Measurements from ENCODE around the gene SDHAF2. TPM values are rescaled to one million over a fixed set of nuclear protein-coding genes. Genes with fewer than 3 reads are reported as not detected.
"Not testable (repeated sequence)": the region's sequence is repeated elsewhere in the genome, so short reads cannot be mapped to it uniquely, and the experiment has no call there.

SDHAF2 gene
- total RNA-seq, 2 experiments from 2014 or later, result 41.7 to 44.4 TPM

- no peak for DNase-seq
- H3K27me3 Mint-ChIP-seq, result no peaks in the 10 kb centered on the region
- no peak overlapping the region for H3K4me3 Mint-ChIP-seq
- H3K36me3 Mint-ChIP-seq, result peaks cover 2% of the 10 kb centered on the region
- peaks cover 3% of the 10 kb centered on the region for H3K4me1 Mint-ChIP-seq
- no peak overlapping the region for H3K27ac Mint-ChIP-seq
- no peaks in the 10 kb centered on the region for H3K9me3 Mint-ChIP-seq
These were observed 47.2 kb downstream of the SDHAF2 start for GRCh38 chr11:61477126-61477525.

GRCh38 chr11:61477727-61478148 lies 47.8 kb downstream of the SDHAF2 start:
- Mint-ChIP-seq H3K9me3 (no peaks in the 10 kb centered on the region), H3K27ac (no peak overlapping the region), H3K4me3 (no peak overlapping the region), H3K4me1 (peaks cover 3% of the 10 kb centered on the region), H3K27me3 (no peaks in the 10 kb centered on the region), H3K36me3 (peaks cover 2% of the 10 kb centered on the region)
- peak; percentile 52 for DNase-seq

- not testable (repeated sequence) for DNase-seq, H3K9me3 Mint-ChIP-seq, H3K4me3 Mint-ChIP-seq, H3K27ac Mint-ChIP-seq, H3K4me1 Mint-ChIP-seq, H3K27me3 Mint-ChIP-seq, H3K36me3 Mint-ChIP-seq
These were observed 49.6 kb downstream of the SDHAF2 start for GRCh38 chr11:61479360-61480058.

GRCh38 chr11:61480261-61480993 lies 50.5 kb downstream of the SDHAF2 start:
- Mint-ChIP-seq H3K27me3 (no peaks in the 10 kb centered on the region), H3K4me1 (no peaks in the 10 kb centered on the region), H3K9me3 (no peaks in the 10 kb centered on the region), H3K27ac (no peak overlapping the region), H3K36me3 (no peaks in the 10 kb centered on the region), H3K4me3 (no peak overlapping the region)
- DNase-seq, result no peak

- Mint-ChIP-seq H3K27ac (no peak overlapping the region), H3K36me3 (no peaks in the 10 kb centered on the region), H3K4me1 (no peaks in the 10 kb centered on the region), H3K9me3 (no peaks in the 10 kb centered on the region), H3K27me3 (no peaks in the 10 kb centered on the region), H3K4me3 (no peak overlapping the region)
- DNase-seq, result no peak
These were observed 51.0 kb downstream of the SDHAF2 start for GRCh38 chr11:61480994-61481335.

- no peaks in the 10 kb centered on the region for H3K4me1 Mint-ChIP-seq
- H3K27ac Mint-ChIP-seq, result no peak overlapping the region
These were observed 51.9 kb downstream of the SDHAF2 start for GRCh38 chr11:61481806-61482205.

GRCh38 chr11:61482513-61482912 lies 52.6 kb downstream of the SDHAF2 start:
- Mint-ChIP-seq H3K4me1 (no peaks in the 10 kb centered on the region), H3K4me3 (no peak overlapping the region), H3K27me3 (no peaks in the 10 kb centered on the region), H3K36me3 (peaks cover 3% of the 10 kb centered on the region), H3K9me3 (no peaks in the 10 kb centered on the region), H3K27ac (no peak overlapping the region)
- peak; percentile 39 for DNase-seq

More at GRCh38 chr11:61481806-61482205, 51.9 kb downstream of the SDHAF2 start:
- no peaks in the 10 kb centered on the region for H3K9me3 Mint-ChIP-seq
- H3K27me3 Mint-ChIP-seq, result no peaks in the 10 kb centered on the region
- DNase-seq, result no peak
- H3K4me3 Mint-ChIP-seq, result no peak overlapping the region
- no peaks in the 10 kb centered on the region for H3K36me3 Mint-ChIP-seq

GRCh38 chr11:61484541-61484940 lies 54.6 kb downstream of the SDHAF2 start:
- Mint-ChIP-seq H3K27me3 (no peaks in the 10 kb centered on the region), H3K4me1 (no peaks in the 10 kb centered on the region), H3K36me3 (peaks cover 4% of the 10 kb centered on the region), H3K27ac (no peak overlapping the region), H3K4me3 (no peak overlapping the region), H3K9me3 (no peaks in the 10 kb centered on the region)
- DNase-seq, result no peak

- Mint-ChIP-seq H3K9me3 (no peaks in the 10 kb centered on the region), H3K27ac (no peak overlapping the region), H3K27me3 (no peaks in the 10 kb centered on the region), H3K36me3 (peaks cover 4% of the 10 kb centered on the region), H3K4me3 (no peak overlapping the region), H3K4me1 (no peaks in the 10 kb centered on the region)
- DNase-seq, result no peak
These were observed 55.2 kb downstream of the SDHAF2 start for GRCh38 chr11:61485080-61485479.

GRCh38 chr11:61486011-61486620 lies 56.2 kb downstream of the SDHAF2 start:
- H3K27ac Mint-ChIP-seq, result no peak overlapping the region
- no peaks in the 10 kb centered on the region for H3K27me3 Mint-ChIP-seq
- no peak overlapping the region for H3K4me3 Mint-ChIP-seq
- DNase-seq, result no peak
- H3K9me3 Mint-ChIP-seq, result no peaks in the 10 kb centered on the region
- peaks cover 4% of the 10 kb centered on the region for H3K36me3 Mint-ChIP-seq
- H3K4me1 Mint-ChIP-seq, result no peaks in the 10 kb centered on the region

- DNase-seq, result no peak
- H3K9me3 Mint-ChIP-seq, result no peaks in the 10 kb centered on the region
- no peak overlapping the region for H3K4me3 Mint-ChIP-seq
- H3K36me3 Mint-ChIP-seq, result peaks cover 4% of the 10 kb centered on the region
- H3K27me3 Mint-ChIP-seq, result no peaks in the 10 kb centered on the region
- no peaks in the 10 kb centered on the region for H3K4me1 Mint-ChIP-seq
- no peak overlapping the region for H3K27ac Mint-ChIP-seq
These were observed 56.9 kb downstream of the SDHAF2 start for GRCh38 chr11:61486779-61487178.

- H3K9me3 Mint-ChIP-seq, result no peaks in the 10 kb centered on the region
- no peak for DNase-seq
- H3K4me1 Mint-ChIP-seq, result no peaks in the 10 kb centered on the region
- H3K27ac Mint-ChIP-seq, result no peak overlapping the region
- H3K27me3 Mint-ChIP-seq, result no peaks in the 10 kb centered on the region
- H3K4me3 Mint-ChIP-seq, result no peak overlapping the region
- H3K36me3 Mint-ChIP-seq, result peaks cover 4% of the 10 kb centered on the region
These were observed 57.6 kb downstream of the SDHAF2 start for GRCh38 chr11:61487342-61488025.

- no peaks in the 10 kb centered on the region for H3K9me3 Mint-ChIP-seq
- DNase-seq, result no peak
- H3K27ac Mint-ChIP-seq, result no peak overlapping the region
- H3K4me3 Mint-ChIP-seq, result no peak overlapping the region
- peaks cover 4% of the 10 kb centered on the region for H3K36me3 Mint-ChIP-seq
- no peaks in the 10 kb centered on the region for H3K4me1 Mint-ChIP-seq
- no peaks in the 10 kb centered on the region for H3K27me3 Mint-ChIP-seq
These were observed 58.8 kb downstream of the SDHAF2 start for GRCh38 chr11:61488651-61489291.

GRCh38 chr11:61489833-61490721 lies 60.2 kb downstream of the SDHAF2 start:
- no peak for DNase-seq
- Mint-ChIP-seq H3K9me3 (no peaks in the 10 kb centered on the region), H3K4me3 (no peak overlapping the region), H3K4me1 (no peaks in the 10 kb centered on the region), H3K36me3 (peaks cover 4% of the 10 kb centered on the region), H3K27me3 (no peaks in the 10 kb centered on the region), H3K27ac (no peak overlapping the region)

All from activated naive CD8-positive, alpha-beta T cell treated with anti-CD3 and anti-CD28 coated beads for 36 hours (primary cell).